Colonic mucosa (tissue), 4 donors: ENCODE measurements around the gene HABP2. TPM values are rescaled to one million over a fixed set of nuclear protein-coding genes. Genes with fewer than 3 reads are reported as not detected.

ENCODE experiments used
- DNase-seq: peaks from one replicate; pipeline ENCODE4 v3.0.0-alpha.2; 2020
- H3K27ac ChIP-seq: fragments of 200-600 bp; one replicate; pipeline ENCODE4 v1.8.0; 2021
- H3K27me3 ChIP-seq: fragments of 200-600 bp; one replicate; pipeline ENCODE4 v1.8.0; 2021
- H3K36me3 ChIP-seq: fragments of 200-600 bp; one replicate; pipeline ENCODE4 v1.8.0; 2021
- H3K4me1 ChIP-seq: fragments of 200-600 bp; one replicate; pipeline ENCODE4 v1.8.0; 2021; ENCODE audit warnings: mild to moderate bottlenecking
- H3K4me3 ChIP-seq: fragments of 200-600 bp; one replicate; pipeline ENCODE4 v1.8.0; 2021
- H3K9ac ChIP-seq, 2 donors: one replicate each; pipeline ENCODE4 v1.7.0; 2013; ENCODE audit warnings: control low read depth in 2 of 2, low read depth in 2 of 2, low read length in 2 of 2
- H3K9me3 ChIP-seq: fragments of 200-600 bp; one replicate; pipeline ENCODE4 v1.8.0; 2021
- intact Hi-C: fragments of 100-400 bp; cut with DNase I; formaldehyde crosslinking; loops from one replicate; pipeline ENCODE4 v1.14.1; 2022
- total RNA-seq, 2 donors: library from RNA; stranded (reverse); fragmentation: NEBNext Ultra II Directional in 1 of 2; extraction: Animal tissue kit (Norgen Biotek cat#: 25700) in 1 of 2; gene quantifications; one replicate each; pipeline ENCODE4 v1.2.1, GENCODE V29; 2021
- TF ChIP-seq, protein P1 (sequence below): fragments of 200-600 bp; IDR thresholded peaks from one replicate; pipeline ENCODE4 v1.8.0; 2022; ENCODE audit warnings: antibody characterized with exemption, mild to moderate bottlenecking
- donor health status: healthy.
- donor health status: DM: no; HTN: no; CAD: no.
- donor health status: DM: no; HTN: no; CAD: no.

The HABP2 gene
- total RNA-seq, 2 donors from 2014 or later, result 0.79 TPM; not detected in 1

DNA sequence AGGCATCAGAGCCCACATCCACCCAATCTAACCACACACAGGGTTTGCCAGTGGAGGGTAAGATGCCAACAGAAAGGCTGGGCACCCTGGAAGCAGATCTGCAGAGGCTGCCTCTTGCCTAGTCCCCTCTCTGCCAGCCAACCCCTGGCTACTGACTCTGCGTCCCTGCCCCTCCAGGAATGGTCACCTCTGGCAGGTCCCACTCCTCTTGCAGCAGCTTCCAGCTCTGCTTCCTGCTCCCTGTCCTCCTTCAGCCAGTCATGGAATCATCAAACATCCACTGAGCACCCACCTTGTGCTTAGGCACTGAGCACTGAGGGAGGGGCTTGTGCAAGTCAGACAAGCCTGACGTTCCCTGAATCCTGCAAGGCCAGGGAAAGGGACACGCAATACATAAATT is 20.1 kb upstream of the HABP2 start:
- Histone ChIP-seq H3K27ac (no peak overlapping the region), H3K4me3 (no peak overlapping the region), H3K36me3 (no peaks in the 10 kb centered on the region), H3K27me3 (no peaks in the 10 kb centered on the region), H3K4me1 (no peaks in the 10 kb centered on the region), H3K9ac (no peak overlapping the region), H3K9me3 (no peaks in the 10 kb centered on the region)
- DNase-seq, result no peak
- intact Hi-C loops, result no loop called here
- TF ChIP-seq, protein P1, sequence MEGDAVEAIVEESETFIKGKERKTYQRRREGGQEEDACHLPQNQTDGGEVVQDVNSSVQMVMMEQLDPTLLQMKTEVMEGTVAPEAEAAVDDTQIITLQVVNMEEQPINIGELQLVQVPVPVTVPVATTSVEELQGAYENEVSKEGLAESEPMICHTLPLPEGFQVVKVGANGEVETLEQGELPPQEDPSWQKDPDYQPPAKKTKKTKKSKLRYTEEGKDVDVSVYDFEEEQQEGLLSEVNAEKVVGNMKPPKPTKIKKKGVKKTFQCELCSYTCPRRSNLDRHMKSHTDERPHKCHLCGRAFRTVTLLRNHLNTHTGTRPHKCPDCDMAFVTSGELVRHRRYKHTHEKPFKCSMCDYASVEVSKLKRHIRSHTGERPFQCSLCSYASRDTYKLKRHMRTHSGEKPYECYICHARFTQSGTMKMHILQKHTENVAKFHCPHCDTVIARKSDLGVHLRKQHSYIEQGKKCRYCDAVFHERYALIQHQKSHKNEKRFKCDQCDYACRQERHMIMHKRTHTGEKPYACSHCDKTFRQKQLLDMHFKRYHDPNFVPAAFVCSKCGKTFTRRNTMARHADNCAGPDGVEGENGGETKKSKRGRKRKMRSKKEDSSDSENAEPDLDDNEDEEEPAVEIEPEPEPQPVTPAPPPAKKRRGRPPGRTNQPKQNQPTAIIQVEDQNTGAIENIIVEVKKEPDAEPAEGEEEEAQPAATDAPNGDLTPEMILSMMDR, result no peak

- Histone ChIP-seq H3K27ac (no peak overlapping the region), H3K36me3 (no peaks in the 10 kb centered on the region), H3K27me3 (no peaks in the 10 kb centered on the region), H3K4me3 (no peak overlapping the region), H3K9me3 (no peaks in the 10 kb centered on the region), H3K4me1 (no peaks in the 10 kb centered on the region), H3K9ac (no peak overlapping the region)
- DNase-seq, result no peak
- intact Hi-C loops, result no loop called here
- TF ChIP-seq, protein P1, result no peak
These were observed 19.1 kb upstream of the HABP2 start for GRCh38 chr10:113533801-113534200.

GRCh38 chr10:113534423-113534822 is 18.4 kb upstream of the HABP2 start:
- intact Hi-C loops, result no loop called here
- no peak overlapping the region for H3K27ac ChIP-seq
- no peak for DNase-seq
- H3K4me3 ChIP-seq, result no peak overlapping the region
- TF ChIP-seq, protein P1, result no peak
- no peaks in the 10 kb centered on the region for H3K4me1 ChIP-seq
- no peaks in the 10 kb centered on the region for H3K36me3 ChIP-seq
- H3K9ac ChIP-seq, result no peak overlapping the region
- no peaks in the 10 kb centered on the region for H3K27me3 ChIP-seq
- no peaks in the 10 kb centered on the region for H3K9me3 ChIP-seq

GRCh38 chr10:113537672-113538071 is 15.2 kb upstream of the HABP2 start:
- Histone ChIP-seq H3K4me1 (no peaks in the 10 kb centered on the region), H3K9ac (no peak overlapping the region), H3K36me3 (no peaks in the 10 kb centered on the region), H3K9me3 (no peaks in the 10 kb centered on the region), H3K27me3 (no peaks in the 10 kb centered on the region), H3K27ac (no peak overlapping the region), H3K4me3 (no peak overlapping the region)
- DNase-seq, result no peak
- TF ChIP-seq, protein P1, result no peak
- intact Hi-C loops, result no loop called here

DNA sequence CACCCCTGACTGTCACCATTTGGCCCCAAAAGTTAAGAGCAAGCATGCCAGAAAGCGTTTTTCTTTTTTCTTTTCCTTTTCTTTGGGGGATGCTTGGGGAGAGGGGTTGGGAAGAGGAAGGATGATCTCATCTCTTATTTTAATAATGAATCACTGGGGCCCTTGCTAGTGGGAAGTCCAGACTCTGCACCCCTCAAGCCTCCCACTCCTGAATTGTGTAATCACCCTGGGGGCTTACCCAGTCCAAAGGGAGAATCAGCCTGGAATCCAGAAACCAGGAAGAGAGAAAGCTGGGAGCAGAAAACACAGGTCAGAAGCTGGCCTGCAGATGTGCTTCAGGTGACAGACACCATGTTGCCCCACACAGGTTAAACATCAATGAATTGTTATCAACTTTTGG is 14.7 kb upstream of the HABP2 start:
- no peaks in the 10 kb centered on the region for H3K27me3 ChIP-seq
- no peak overlapping the region for H3K9ac ChIP-seq
- intact Hi-C loops, result no loop called here
- H3K4me3 ChIP-seq, result no peak overlapping the region
- TF ChIP-seq, protein P1, result no peak
- H3K36me3 ChIP-seq, result no peaks in the 10 kb centered on the region
- no peak for DNase-seq
- H3K9me3 ChIP-seq, result no peaks in the 10 kb centered on the region
- H3K4me1 ChIP-seq, result no peaks in the 10 kb centered on the region
- H3K27ac ChIP-seq, result no peak overlapping the region

DNA sequence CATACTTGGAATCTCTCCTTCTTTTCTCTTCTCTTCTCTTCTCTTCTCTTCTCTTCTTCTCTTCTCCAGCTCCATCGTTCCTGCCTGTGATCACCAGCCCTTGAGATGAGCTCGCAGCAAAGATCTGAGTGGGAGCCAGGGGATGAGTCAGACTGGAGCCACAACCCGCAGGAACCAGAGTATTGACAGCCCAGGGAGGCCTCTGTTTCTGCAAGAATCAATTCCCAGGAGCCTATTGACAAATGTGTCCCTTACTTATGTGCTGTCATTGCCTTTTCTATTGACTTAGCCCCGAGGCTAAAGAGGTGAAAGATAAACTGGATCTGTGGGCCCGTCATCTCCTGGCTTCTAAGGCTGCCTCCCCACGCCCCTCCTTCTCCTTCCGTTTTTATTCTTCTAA is 13.1 kb upstream of the HABP2 start:
- H3K27ac ChIP-seq, result no peak overlapping the region
- no peaks in the 10 kb centered on the region for H3K27me3 ChIP-seq
- no peak for DNase-seq
- no peaks in the 10 kb centered on the region for H3K4me1 ChIP-seq
- TF ChIP-seq, protein P1, result no peak
- no peaks in the 10 kb centered on the region for H3K36me3 ChIP-seq
- intact Hi-C loops, result no loop called here
- no peak overlapping the region for H3K4me3 ChIP-seq
- H3K9ac ChIP-seq, result no peak overlapping the region
- no peaks in the 10 kb centered on the region for H3K9me3 ChIP-seq
